Nucleus accumbens (tissue), 56 donors: Measurements from ENCODE around the gene UBL7.
"Not testable (repeated sequence)": the region's sequence is repeated elsewhere in the genome, so short reads cannot be mapped to it uniquely, and the experiment has no call there.

Source experiments
- DNase-seq, 56 donors: peaks; one replicate each; lab custom pipeline; 2025; lab: John Stamatoyannopoulos, UW

Gene UBL7

GRCh38 chr15:74460871-74461846, at the start of gene UBL7:
Gene UBL7 (minus strand): TSS chr15:74461160. CDS start chr15:74458867, 2,293 bp downstream.
- DNase-seq = peak; percentile 54 to 98 (median 93)

GRCh38 chr15:74506515-74506840, 45.5 kb upstream of the UBL7 start:
- DNase-seq = no peak

DNA sequence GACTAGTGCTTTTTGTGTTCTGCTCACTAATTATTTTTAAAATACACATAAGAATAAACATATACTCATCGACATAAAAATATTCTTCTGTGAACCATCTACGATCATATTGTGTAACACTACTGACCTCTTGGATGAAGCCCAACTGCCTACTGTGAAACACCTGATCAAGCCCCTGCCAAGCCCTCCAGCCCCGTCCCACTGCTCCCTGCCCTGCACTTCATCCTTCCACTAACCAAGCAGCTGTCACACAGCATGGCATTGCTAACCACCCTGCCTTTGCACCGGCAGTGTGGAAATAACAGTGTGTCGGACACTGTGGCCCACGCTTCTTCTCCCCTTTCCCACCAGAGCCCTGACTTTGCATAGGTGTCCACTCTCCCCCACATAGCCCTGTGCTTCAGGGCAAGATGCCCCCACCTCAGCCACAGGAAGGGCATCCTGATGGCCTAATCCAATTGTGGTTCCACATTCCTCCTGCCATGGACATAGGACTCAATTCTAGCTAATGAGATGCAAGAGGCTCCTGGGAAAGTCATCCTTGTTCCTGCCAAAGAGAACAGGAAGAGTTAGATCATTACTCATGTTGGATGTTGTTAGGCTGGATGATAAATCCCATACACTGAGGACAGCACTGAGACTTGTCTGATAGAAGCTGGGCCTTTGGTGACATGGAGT, 45.0 kb upstream of the UBL7 start:
- DNase-seq = no peak

DNA sequence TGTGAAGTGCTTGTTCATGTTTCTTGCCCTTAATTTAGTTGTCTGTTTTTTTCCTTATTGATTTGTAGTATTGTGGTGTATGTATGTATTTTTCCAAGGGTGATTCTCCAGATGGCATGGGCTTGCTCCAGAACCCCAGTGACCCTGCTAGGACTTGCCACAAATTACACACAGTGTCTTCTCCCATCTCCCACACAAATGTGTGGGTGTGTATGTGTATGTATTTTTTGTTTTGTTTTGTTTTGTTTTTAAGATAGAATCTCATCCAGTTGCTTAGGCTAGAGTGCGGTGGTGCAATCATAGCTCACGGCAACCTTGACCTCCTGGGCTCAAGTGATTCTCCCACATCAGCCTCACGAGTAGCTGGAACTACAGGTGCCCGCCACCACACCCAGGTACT, 43.9 kb upstream of the UBL7 start:
- no peak for DNase-seq

GRCh38 chr15:74504418-74504817, 43.5 kb upstream of the UBL7 start:
- no peak for DNase-seq

GRCh38 chr15:74502301-74502700, 41.3 kb upstream of the UBL7 start:
- no peak for DNase-seq

DNA sequence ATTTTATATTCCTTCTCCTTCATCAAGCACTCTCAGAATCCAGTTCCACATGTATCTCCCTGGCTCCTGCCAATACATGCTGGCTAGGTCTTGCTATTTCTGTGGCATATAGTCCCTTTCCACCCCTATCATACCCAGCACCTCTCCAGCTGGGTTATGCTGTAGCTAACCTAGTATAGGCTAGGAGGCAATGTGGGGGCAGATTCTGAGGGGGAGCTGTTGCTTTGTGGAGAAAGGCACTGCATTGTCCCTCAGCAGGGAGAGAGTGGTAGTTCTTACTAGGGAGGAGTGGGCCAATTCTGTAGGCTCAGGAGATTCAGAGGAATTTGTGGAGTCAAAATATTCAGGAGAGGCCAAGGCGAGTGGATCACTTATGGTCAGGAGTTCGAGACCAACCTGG, 39.4 kb upstream of the UBL7 start:
- DNase-seq = no peak

- DNase-seq = no peak
These were observed 38.4 kb upstream of the UBL7 start for GRCh38 chr15:74499366-74499765.

DNA sequence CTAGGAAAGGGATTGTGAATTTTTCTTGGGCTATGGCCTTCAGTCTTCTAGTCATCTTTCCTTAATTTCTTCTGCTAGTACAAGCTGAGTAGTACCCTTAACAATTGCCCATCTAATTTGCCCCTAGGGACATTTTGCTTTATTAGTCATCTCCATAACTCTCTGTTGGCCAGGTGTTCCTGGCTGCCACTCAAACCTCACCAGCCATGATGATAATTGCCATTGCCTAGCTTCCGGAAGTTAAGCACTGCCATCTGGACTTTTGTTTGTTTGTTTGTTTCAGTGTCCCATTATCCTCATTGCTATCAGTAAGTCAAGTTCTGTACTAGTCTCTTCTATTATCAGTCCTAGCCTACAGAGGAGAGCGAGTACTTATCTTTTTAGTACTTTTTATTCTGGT, 36.6 kb upstream of the UBL7 start:
- no peak for DNase-seq

DNA sequence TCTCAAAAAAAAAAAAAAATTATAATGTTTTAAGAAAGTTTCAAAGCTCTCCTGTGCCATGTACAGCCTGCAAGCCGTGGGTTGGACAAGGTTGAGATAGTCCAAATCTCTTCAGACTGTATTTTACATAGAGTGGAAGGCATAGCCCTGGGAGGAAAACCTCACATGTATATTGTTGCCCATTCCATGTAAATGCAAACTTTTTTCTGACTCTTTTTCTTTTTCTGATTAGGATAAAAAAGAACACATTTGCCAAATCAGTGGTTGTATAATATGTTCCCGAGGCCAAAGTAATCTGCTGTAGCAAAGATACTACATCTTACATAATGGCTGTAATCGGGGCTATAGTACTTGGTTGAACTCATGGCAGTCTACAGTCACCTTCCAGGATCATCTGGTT, 35.7 kb upstream of the UBL7 start:
- DNase-seq = no peak

- DNase-seq = no peak
These were observed 29.4 kb upstream of the UBL7 start for GRCh38 chr15:74490339-74490689.

DNA sequence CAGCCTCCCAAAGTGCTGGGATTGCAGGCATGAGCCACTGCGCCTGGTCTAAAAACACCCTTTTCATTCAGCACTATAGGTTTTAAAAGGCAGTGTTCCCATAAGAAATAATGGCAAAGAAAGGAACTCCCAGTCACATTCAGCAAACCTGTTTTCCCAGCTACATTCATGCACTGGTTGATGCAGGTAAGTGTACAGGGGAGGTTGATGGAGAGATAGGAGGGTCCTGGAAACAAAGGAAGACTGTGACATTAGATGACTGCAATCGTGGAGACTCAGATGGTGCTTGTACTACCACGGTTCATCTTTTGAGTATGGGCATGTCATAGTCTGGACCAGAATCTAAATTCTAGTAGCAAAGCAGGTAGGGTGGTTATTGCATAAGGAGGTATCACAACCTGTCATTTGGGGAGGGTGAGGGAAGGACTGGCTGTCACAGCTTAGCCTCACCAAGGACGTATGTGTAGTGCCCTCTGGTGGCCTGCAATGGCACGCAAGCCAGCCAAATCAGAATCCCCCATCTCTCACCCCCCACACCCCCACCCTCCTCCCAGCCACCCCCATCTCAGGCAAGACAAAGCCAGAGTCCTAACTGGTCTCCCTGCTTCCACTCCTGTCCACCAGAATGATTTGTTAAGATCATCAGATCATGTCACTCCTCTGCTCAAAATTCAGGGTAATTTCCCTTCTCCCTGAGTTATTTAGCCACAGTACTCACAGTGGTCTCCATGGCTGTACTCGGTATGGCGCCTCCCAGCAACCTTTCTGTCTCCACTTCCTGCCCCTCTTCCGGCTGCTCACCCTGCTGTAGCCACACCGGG, 28.8 kb upstream of the UBL7 start:
- DNase-seq = peak in 23 of 56 donors; percentile 0 to 40 (median 7)

DNA sequence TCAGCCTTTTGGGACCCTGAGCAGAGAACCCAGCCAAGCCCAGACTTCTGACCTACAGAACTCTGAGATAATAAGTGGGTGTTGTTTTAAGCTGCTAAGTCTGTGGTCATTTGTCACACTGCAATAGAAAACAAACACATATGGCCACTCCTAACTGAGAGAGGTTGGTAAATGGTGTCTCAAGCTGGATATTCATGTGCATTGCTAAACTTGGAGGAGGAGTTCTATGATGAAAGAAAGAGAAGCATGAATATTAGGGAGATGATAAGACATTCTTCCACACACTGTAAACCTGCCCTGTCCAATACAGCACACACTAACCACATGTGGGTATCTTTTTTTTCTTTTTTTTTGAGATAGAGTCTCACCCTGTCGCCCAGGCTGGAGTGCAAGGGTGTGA, 27.8 kb upstream of the UBL7 start:
- DNase-seq = no peak

- no peak for DNase-seq
These were observed 21.7 kb upstream of the UBL7 start for GRCh38 chr15:74482661-74483060.

- not testable (repeated sequence) for DNase-seq
These were observed 19.4 kb upstream of the UBL7 start for GRCh38 chr15:74480364-74480763.

DNA sequence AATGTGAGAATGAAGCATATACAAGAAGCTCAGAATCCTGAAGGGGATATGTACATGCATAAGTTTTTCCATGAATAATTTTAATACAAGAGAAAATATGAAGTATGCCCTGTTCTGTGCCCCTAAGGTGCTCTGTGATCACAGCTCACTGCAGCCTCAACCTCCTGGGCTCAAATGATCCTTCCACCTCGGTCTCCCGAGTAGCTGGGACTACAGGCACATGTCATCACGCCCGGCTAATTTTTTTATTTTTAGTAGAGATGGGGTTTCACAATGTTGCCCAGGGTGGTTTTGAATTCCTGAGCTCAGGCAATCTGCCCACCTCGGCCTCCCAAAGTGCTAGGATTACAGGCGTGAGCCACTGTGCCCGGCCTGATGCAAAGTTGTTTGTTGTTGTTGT, 10.7 kb upstream of the UBL7 start:
- not testable (repeated sequence) for DNase-seq

GRCh38 chr15:74470631-74471395, 9.9 kb upstream of the UBL7 start:
- DNase-seq = no peak

DNA sequence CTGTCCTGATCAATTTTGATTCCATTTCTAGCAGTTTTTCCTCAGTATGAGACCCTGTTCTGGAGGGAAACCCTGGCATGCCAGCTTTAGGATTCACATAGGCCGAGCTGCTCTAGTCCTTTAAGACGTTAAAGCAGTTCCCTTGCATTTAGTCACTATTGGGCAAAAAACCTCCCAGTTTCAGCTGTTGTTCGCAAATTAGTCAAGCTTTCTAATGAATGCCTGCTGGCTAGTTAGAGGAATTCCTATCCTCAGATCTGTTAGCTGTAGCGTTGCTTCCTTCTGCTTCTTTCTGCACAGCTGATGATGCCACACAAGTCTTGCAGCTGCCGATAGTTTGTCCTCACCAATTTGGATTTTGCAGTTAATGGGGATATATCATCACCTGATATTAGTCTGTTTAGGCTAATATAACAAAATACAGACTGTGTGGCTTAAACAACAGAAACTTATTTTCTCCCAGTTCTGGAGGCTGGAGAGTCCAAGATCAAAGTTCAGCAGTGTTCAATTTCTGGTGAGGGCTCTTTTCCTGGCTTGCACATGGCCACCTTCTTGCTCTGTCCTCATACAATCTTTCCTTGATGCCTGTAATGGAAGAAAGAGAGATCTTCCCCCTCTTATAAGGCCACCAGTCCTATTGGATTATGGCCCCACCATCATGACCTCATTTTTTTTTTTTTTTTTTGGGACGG, 7.5 kb upstream of the UBL7 start:
- DNase-seq = no peak

DNA sequence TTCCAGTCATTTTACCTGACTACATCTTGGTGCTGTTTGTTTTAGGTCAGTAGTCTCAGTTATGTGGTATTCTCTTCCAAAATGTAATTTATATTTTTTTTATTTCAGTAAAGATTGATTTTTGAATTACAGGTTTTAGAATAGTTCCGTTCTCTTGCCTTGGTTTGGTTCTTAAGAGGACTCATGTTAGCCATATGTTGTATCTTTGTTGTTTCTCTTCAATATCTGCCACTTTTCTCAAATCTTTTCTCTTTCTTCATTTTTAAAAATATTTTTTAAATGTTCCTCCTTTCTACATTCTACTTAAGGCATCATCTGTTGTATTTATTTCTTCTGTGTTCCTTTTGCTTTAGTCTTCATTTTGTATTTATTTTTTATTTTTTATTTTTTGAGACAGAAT, 5.6 kb upstream of the UBL7 start:
- DNase-seq = no peak

- DNase-seq = no peak
These were observed 3.9 kb upstream of the UBL7 start for GRCh38 chr15:74464897-74465296.
